ENCODE results near the gene ZBTB26.

GRCh38 chr9:122954253-122954691 lies 23.0 kb upstream of the ZBTB26 start:
- TF ChIP-seq CTCF (IDR thresholded peaks at IDR 0.05) (no peak), POLR2AphosphoS5 (IDR thresholded peaks at IDR 0.05) (no peak), POLR2A (IDR thresholded peaks at IDR 0.05) (no peak)
